ENCODE data around the gene SLC49A3. TPM values are rescaled to one million over a fixed set of nuclear protein-coding genes. Genes with fewer than 3 reads are reported as not detected.

Gene SLC49A3
- total and polyA plus RNA-seq, 10 of the 15 experiments (the other 5 are each of a cell fraction or from before 2014, with no cell fraction given): 0.09 to 0.85 (median 0.18) TPM; not detected in 4

- H3K4me2 ChIP-seq (ENCODE audit: control insufficient read depth, insufficient read depth): no peak overlapping the region
- ChIA-PET CTCF (interaction anchor here (0.7 to 1.1 kb wide), 4 partner anchors 12 to 106 kb away, joined by 3 to 4 read pairs (median 3); no protein-coding TSS in a partner anchor), RAD21 (ENCODE audit: unreplicated experiment) (no interaction called here), SMC1A (ENCODE audit: uncharacterized antibody, unreplicated experiment) (no interaction called here), POLR2A (no interaction called here)
- TSS peak; percentile 64 for BruUV-seq (replicated peaks)
- ATAC-seq: no peak
- FAIRE-seq: no peak
- TF ChIP-seq ZNF24 (IDR thresholded peaks at IDR 0.05): peak; percentile 97
- no peak for TF ChIP-seq SMARCA5 (IDR thresholded peaks at IDR 0.05)
- DNase-seq (ENCODE audit: low read depth, low spot score): no peak
- 100% methylated on average over 6 of the region's 6 CpGs for WGBS (ENCODE audit: insufficient coverage, insufficient replicate concordance, low lambda C conversion rate, missing lambda C conversion rate)
- no peak overlapping the region for H3K9ac ChIP-seq (ENCODE audit: control insufficient read depth, insufficient read depth, low read length)
- intact Hi-C loops (cut with micrococcal nuclease; ENCODE audit: unreplicated experiment): no loop called here
- no peaks in the 10 kb centered on the region for H3K9me3 ChIP-seq (replicated peaks; ENCODE audit: control insufficient read depth, insufficient read depth, low read length)
- no peak overlapping the region for H2AFZ ChIP-seq (ENCODE audit: control insufficient read depth, low read depth, low read length)
- H3K27me3 ChIP-seq (replicated peaks in 1 of 2; ENCODE audit: control insufficient read depth in 2 of 2, insufficient read depth in 2 of 2, low read length in 1 of 2): no peaks in the 10 kb centered on the region
- in situ Hi-C loops (cut with MboI): no loop called here
- no peak overlapping the region for H3K4me3 ChIP-seq
- H3K4me1 ChIP-seq (ENCODE audit: control insufficient read depth, insufficient read depth, low read length): no peaks in the 10 kb centered on the region; the same call in 1 of the 2 replicates
- peaks cover 2 to 3% of the 10 kb centered on the region in 2 experiments; a peak in 3 of 4 replicates for H3K36me3 ChIP-seq (ENCODE audit: control insufficient read depth in 2 of 2, insufficient read depth in 2 of 2, low read length in 1 of 2)
- H4K20me1 ChIP-seq (ENCODE audit: control insufficient read depth, insufficient read depth): no peaks in the 10 kb centered on the region
- H3K79me2 ChIP-seq (ENCODE audit: control insufficient read depth, insufficient read depth, low read length): peaks cover 45% of the 10 kb centered on the region
- no peak overlapping the region for H3K27ac ChIP-seq (ENCODE audit: control insufficient read depth, insufficient read depth)
Measured at GRCh38 chr4:709348-709747, 20.4 kb upstream of the SLC49A3 start.

- RAD21 ChIA-PET (ENCODE audit: unreplicated experiment): no interaction called here
- WGBS (ENCODE audit: insufficient coverage, insufficient replicate concordance, low lambda C conversion rate, missing lambda C conversion rate): 97% methylated on average over 6 of the region's 6 CpGs
- DNase-seq (ENCODE audit: low read depth, low spot score) (no peak), FAIRE-seq (no peak), ATAC-seq (no peak)
- no peak overlapping the region for H3K4me3 ChIP-seq
- H3K9ac ChIP-seq (ENCODE audit: control insufficient read depth, insufficient read depth, low read length): no peak overlapping the region
- H3K4me2 ChIP-seq (ENCODE audit: control insufficient read depth, insufficient read depth): peak overlapping the region; percentile 55
- TF ChIP-seq TCF7 (IDR thresholded peaks at IDR 0.05; ENCODE audit: borderline replicate concordance) (no peak), IRF4 (IDR thresholded peaks at IDR 0.05; ENCODE audit: low read depth, low read length) (no peak), ZBTB4 (CRISPR knock-in tag; IDR thresholded peaks at IDR 0.05) (no peak), FOXK2 (IDR thresholded peaks at IDR 0.05) (no peak), STAT1 (conservative IDR thresholded peaks at IDR 0.05) (no peak), CHD4 (IDR thresholded peaks at IDR 0.05) (no peak), MEF2B (IDR thresholded peaks at IDR 0.05; ENCODE audit: partially characterized antibody, poor library complexity, severe bottlenecking) (no peak), FOXM1 (IDR thresholded peaks at IDR 0.05; ENCODE audit: low read depth, low read length) (no peak), POLR2AphosphoS2 (IDR thresholded peaks at IDR 0.05; ENCODE audit: low read depth, low read length) (no peak), GABPA (IDR thresholded peaks at IDR 0.05; ENCODE audit: low read depth) (no peak), PKNOX1 (IDR thresholded peaks at IDR 0.05) (no peak), SMARCA5 (IDR thresholded peaks at IDR 0.05) (no peak)
- H3K9me3 ChIP-seq (replicated peaks; ENCODE audit: control insufficient read depth, insufficient read depth, low read length): no peaks in the 10 kb centered on the region
- H3K79me2 ChIP-seq (ENCODE audit: control insufficient read depth, insufficient read depth, low read length): peaks cover 39% of the 10 kb centered on the region
- H3K27ac ChIP-seq (ENCODE audit: control insufficient read depth, insufficient read depth): no peak overlapping the region
- H2AFZ ChIP-seq (ENCODE audit: control insufficient read depth, low read depth, low read length): no peak overlapping the region
- POLR2A ChIA-PET: no interaction called here
- no peaks in the 10 kb centered on the region; the same call in 1 of the 2 replicates for H3K4me1 ChIP-seq (ENCODE audit: control insufficient read depth, insufficient read depth, low read length)
- no peaks in the 10 kb centered on the region for H4K20me1 ChIP-seq (ENCODE audit: control insufficient read depth, insufficient read depth)
- no peaks in the 10 kb centered on the region for H3K27me3 ChIP-seq (replicated peaks in 1 of 2; ENCODE audit: control insufficient read depth in 2 of 2, insufficient read depth in 2 of 2, low read length in 1 of 2)
- in situ Hi-C loops (cut with MboI): no loop called here
- no TSS peak for BruUV-seq (replicated peaks)
- SMC1A ChIA-PET (ENCODE audit: uncharacterized antibody, unreplicated experiment): no interaction called here
- CTCF ChIA-PET: no interaction called here
- H3K36me3 ChIP-seq (ENCODE audit: control insufficient read depth in 2 of 2, insufficient read depth in 2 of 2, low read length in 1 of 2): peaks cover 1 to 2% of the 10 kb centered on the region in 2 experiments; a peak in 3 of 4 replicates
- intact Hi-C loops (cut with micrococcal nuclease; ENCODE audit: unreplicated experiment): no loop called here
Measured at GRCh38 chr4:708631-708933, 19.6 kb upstream of the SLC49A3 start.

Measured in GM12878 (cell line).